GM03348 (cell line): ENCODE data around the gene MPST.
"Not testable (repeated sequence)": the region's sequence is repeated elsewhere in the genome, so short reads cannot be mapped to it uniquely, and the experiment has no call there.

Experiments used
- DNase-seq: peaks from one replicate; pipeline ENCODE4 v3.0.0; 2012; ENCODE audit warnings: low spot score

MPST gene

GRCh38 chr22:37060801-37061610 lies 41.5 kb downstream of the MPST start:
- no peak for DNase-seq

GRCh38 chr22:37061611-37062375 lies 42.3 kb downstream of the MPST start:
- DNase-seq = no peak

- no peak for DNase-seq
Measured at GRCh38 chr22:37062376-37062675, 42.8 kb downstream of the MPST start.

GRCh38 chr22:37062702-37063381 lies 43.3 kb downstream of the MPST start:
- no peak for DNase-seq

GRCh38 chr22:37063431-37064420 lies 44.2 kb downstream of the MPST start:
- DNase-seq = no peak

GRCh38 chr22:37064553-37064952 lies 45.0 kb downstream of the MPST start:
- DNase-seq = no peak

- no peak for DNase-seq
Measured at GRCh38 chr22:37065180-37065579, 45.6 kb downstream of the MPST start.

GRCh38 chr22:37065961-37066360 lies 46.4 kb downstream of the MPST start:
- no peak for DNase-seq

- DNase-seq = no peak
Measured at GRCh38 chr22:37067428-37067827, 47.9 kb downstream of the MPST start.

- no peak for DNase-seq
Measured at GRCh38 chr22:37068859-37069258, 49.3 kb downstream of the MPST start.

GRCh38 chr22:37069319-37069718 lies 49.8 kb downstream of the MPST start:
- no peak for DNase-seq

- no peak for DNase-seq
Measured at GRCh38 chr22:37069719-37070118, 50.2 kb downstream of the MPST start.

GRCh38 chr22:37070334-37070733 lies 50.8 kb downstream of the MPST start:
- DNase-seq = no peak

- DNase-seq = no peak
Measured at GRCh38 chr22:37070744-37071143, 51.2 kb downstream of the MPST start.

- DNase-seq = not testable (repeated sequence)
Measured at GRCh38 chr22:37071850-37072592, 52.5 kb downstream of the MPST start.

- DNase-seq = no peak
Measured at GRCh38 chr22:37072673-37073072, 53.1 kb downstream of the MPST start.

GRCh38 chr22:37074537-37074936 lies 55.0 kb downstream of the MPST start:
- no peak for DNase-seq

- no peak for DNase-seq
Measured at GRCh38 chr22:37075046-37075445, 55.5 kb downstream of the MPST start.

GRCh38 chr22:37075822-37076433 lies 56.4 kb downstream of the MPST start:
- no peak for DNase-seq

GRCh38 chr22:37077802-37078448 lies 58.4 kb downstream of the MPST start:
- DNase-seq = peak; percentile 91
